ENCODE results near the gene KCTD16. TPM values are rescaled to one million over a fixed set of nuclear protein-coding genes. Genes with fewer than 3 reads are reported as not detected.

KCTD16 gene
- total RNA-seq, 1 experiment from 2014 or later: 0.29 TPM

GRCh38 chr5:144405991-144406390 lies 235.3 kb downstream of the KCTD16 start:
- no peaks in the 10 kb centered on the region for H3K9me3 Mint-ChIP-seq (ENCODE audit: unreplicated experiment)
- H3K36me3 Mint-ChIP-seq (ENCODE audit: insufficient read depth, unreplicated experiment): no peaks in the 10 kb centered on the region
- TF ChIP-seq CTCF (IDR thresholded peaks at IDR 0.05; ENCODE audit: insufficient read depth in 1 of 2, low read depth in 1 of 2, low read length in 1 of 2, severe bottlenecking in 1 of 2, unreplicated experiment in 1 of 2): no peak
- H3K4me3 Mint-ChIP-seq (ENCODE audit: unreplicated experiment): no peak overlapping the region
- intact Hi-C loops (cut with micrococcal nuclease; ENCODE audit: unreplicated experiment): no loop called here
- H3K36me3 ChIP-seq (ENCODE audit: control insufficient read depth, insufficient read depth, low read length): no peaks in the 10 kb centered on the region
- H3K4me1 ChIP-seq: no peaks in the 10 kb centered on the region
- no TSS peak for BruUV-seq (replicated peaks)
- no peak for DNase-seq
- H3K27ac Mint-ChIP-seq (ENCODE audit: unreplicated experiment): no peak overlapping the region
- no peaks in the 10 kb centered on the region for H3K27me3 ChIP-seq (replicated peaks; ENCODE audit: control insufficient read depth, insufficient read depth, low read length)
- H3K9me3 ChIP-seq: no peaks in the 10 kb centered on the region
- no peaks in the 10 kb centered on the region for H3K27me3 Mint-ChIP-seq (ENCODE audit: insufficient read depth, unreplicated experiment)
- H3K4me1 Mint-ChIP-seq (ENCODE audit: low read depth, unreplicated experiment): no peaks in the 10 kb centered on the region
- POLR2A ChIA-PET: no interaction called here
- no peak overlapping the region for H3K4me3 ChIP-seq (ENCODE audit: low read depth, low read length)
- CTCF ChIA-PET: interaction anchor here (0.9 kb wide), 1 partner anchor 13 kb away, joined by 4 read pairs; no protein-coding TSS in a partner anchor

GRCh38 chr5:144406442-144406841 lies 235.8 kb downstream of the KCTD16 start:
- ChIA-PET CTCF (no interaction called here), POLR2A (no interaction called here)
- no peak overlapping the region for H3K4me3 ChIP-seq (ENCODE audit: low read depth, low read length)
- Mint-ChIP-seq H3K9me3 (ENCODE audit: unreplicated experiment) (no peaks in the 10 kb centered on the region), H3K27ac (ENCODE audit: unreplicated experiment) (no peak overlapping the region), H3K27me3 (ENCODE audit: insufficient read depth, unreplicated experiment) (no peaks in the 10 kb centered on the region), H3K4me1 (ENCODE audit: low read depth, unreplicated experiment) (no peaks in the 10 kb centered on the region), H3K4me3 (ENCODE audit: unreplicated experiment) (no peak overlapping the region), H3K36me3 (ENCODE audit: insufficient read depth, unreplicated experiment) (no peaks in the 10 kb centered on the region)
- DNase-seq: no peak
- no peaks in the 10 kb centered on the region for H3K36me3 ChIP-seq (ENCODE audit: control insufficient read depth, insufficient read depth, low read length)
- H3K9me3 ChIP-seq: no peaks in the 10 kb centered on the region
- H3K4me1 ChIP-seq: no peaks in the 10 kb centered on the region
- no peaks in the 10 kb centered on the region for H3K27me3 ChIP-seq (replicated peaks; ENCODE audit: control insufficient read depth, insufficient read depth, low read length)
- intact Hi-C loops (cut with micrococcal nuclease; ENCODE audit: unreplicated experiment): no loop called here
- no peak for TF ChIP-seq CTCF (IDR thresholded peaks at IDR 0.05; ENCODE audit: insufficient read depth in 1 of 2, low read depth in 1 of 2, low read length in 1 of 2, severe bottlenecking in 1 of 2, unreplicated experiment in 1 of 2)
- no TSS peak for BruUV-seq (replicated peaks)

GRCh38 chr5:144414202-144415029 lies 243.7 kb downstream of the KCTD16 start:
- intact Hi-C loops (cut with micrococcal nuclease; ENCODE audit: unreplicated experiment): no loop called here
- Mint-ChIP-seq H3K27me3 (ENCODE audit: insufficient read depth, unreplicated experiment) (no peaks in the 10 kb centered on the region), H3K9me3 (ENCODE audit: unreplicated experiment) (no peaks in the 10 kb centered on the region), H3K4me3 (ENCODE audit: unreplicated experiment) (no peak overlapping the region), H3K4me1 (ENCODE audit: low read depth, unreplicated experiment) (no peaks in the 10 kb centered on the region), H3K27ac (ENCODE audit: unreplicated experiment) (no peak overlapping the region), H3K36me3 (ENCODE audit: insufficient read depth, unreplicated experiment) (no peaks in the 10 kb centered on the region)
- ChIA-PET CTCF (no interaction called here), POLR2A (no interaction called here)
- TF ChIP-seq CTCF (IDR thresholded peaks at IDR 0.05; ENCODE audit: insufficient read depth in 1 of 2, low read depth in 1 of 2, low read length in 1 of 2, severe bottlenecking in 1 of 2, unreplicated experiment in 1 of 2): no peak
- H3K27me3 ChIP-seq (replicated peaks; ENCODE audit: control insufficient read depth, insufficient read depth, low read length): no peaks in the 10 kb centered on the region
- H3K4me3 ChIP-seq (ENCODE audit: low read depth, low read length): no peak overlapping the region
- H3K36me3 ChIP-seq (ENCODE audit: control insufficient read depth, insufficient read depth, low read length): no peaks in the 10 kb centered on the region
- DNase-seq: no peak
- 0 out of 2 replicates have a peak, but pooled peaks cover 3% of the 10 kb centered on the region for H3K4me1 ChIP-seq
- H3K9me3 ChIP-seq: peaks cover 10% of the 10 kb centered on the region; the same call in 1 of the 2 replicates
- no TSS peak for BruUV-seq (replicated peaks)
